Urinary bladder (tissue), 4 donors: Measurements from ENCODE around the gene TP53TG3. TPM values are rescaled to one million over a fixed set of nuclear protein-coding genes. Genes with fewer than 3 reads are reported as not detected.
"Not testable (repeated sequence)": the region's sequence is repeated elsewhere in the genome, so short reads cannot be mapped to it uniquely, and the experiment has no call there.

ENCODE experiments used
- DNase-seq: peaks from one replicate; pipeline ENCODE4 v3.0.0-alpha.2; 2015; ENCODE audit errors: extremely low spot score
- H3K27ac ChIP-seq: one replicate; pipeline ENCODE4 v1.5.1; 2013; ENCODE audit warnings: low read depth, mild to moderate bottlenecking, moderate library complexity
- H3K36me3 ChIP-seq: one replicate; pipeline ENCODE4 v1.6.1; 2013; ENCODE audit warnings: mild to moderate bottlenecking, moderate library complexity; ENCODE audit not compliant: insufficient read depth
- H3K4me1 ChIP-seq: one replicate; pipeline ENCODE4 v1.6.1; 2013; ENCODE audit warnings: mild to moderate bottlenecking, moderate library complexity; ENCODE audit not compliant: insufficient read depth
- H3K4me3 ChIP-seq: one replicate; pipeline ENCODE4 v1.5.1; 2013; ENCODE audit warnings: low read depth, low read length
- WGBS: extraction: QIAGEN DNeasy Blood & Tissue Kit; methylation state at CpG from one replicate; pipeline ENCODE4 v1.1.7; 2013; 5-methylcytosine and 5-hydroxymethylcytosine counted together
- polyA plus RNA-seq: library from polyadenylated mRNA; stranded (reverse); fragments of 200-250 nt; gene quantifications from one replicate; pipeline ENCODE4 v1.2.3, GENCODE V29; 2013
- small RNA-seq: library from RNA; depleted of rRNA; stranded (forward); fragments of <200 nt; gene quantifications from one replicate; pipeline ENCODE3, GENCODE V24; 2014
- total RNA-seq: library from RNA; depleted of rRNA; stranded (reverse); fragments of >200 nt; gene quantifications from one replicate; pipeline ENCODE4 v1.2.3, GENCODE V29; 2014
- donor health status: healthy with polysubstance abuse.
- donor health status: healthy.

TP53TG3 gene, protein sequence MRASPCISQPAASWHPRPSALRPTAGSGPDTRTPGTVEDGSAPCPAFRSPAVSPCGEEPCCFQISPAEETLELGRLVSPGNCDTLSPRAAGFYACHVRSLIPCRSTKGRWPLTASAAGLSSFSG
- total RNA-seq (not detected), polyA plus RNA-seq (not detected)

DNA sequence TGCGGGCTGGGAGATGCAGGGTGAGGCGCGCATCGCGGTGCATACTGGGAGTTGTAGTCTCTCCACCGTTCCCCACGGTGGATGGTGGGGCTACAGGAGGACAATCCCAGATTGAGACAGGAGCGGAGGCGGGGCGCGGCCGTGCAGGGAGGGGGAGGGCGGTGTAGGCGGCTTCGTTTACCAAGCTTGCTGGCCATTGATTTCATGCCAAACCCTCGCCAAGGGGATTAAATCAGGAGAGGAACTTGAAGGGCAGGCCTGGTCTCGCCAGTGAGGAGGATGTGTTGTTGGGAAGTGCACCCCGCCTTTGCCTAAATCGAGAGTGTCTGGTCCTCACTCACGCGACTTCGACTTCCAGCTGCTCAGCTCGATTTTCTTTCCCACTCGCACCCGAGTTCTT is at the start of gene TP53TG3:
TP53TG3 (minus strand) TSS at position 101 of the 400 bp plus-strand sequence; CDS start at position 33, 68 bp downstream.
- not testable (repeated sequence) for DNase-seq, H3K4me3 ChIP-seq, H3K4me1 ChIP-seq, H3K36me3 ChIP-seq, H3K27ac ChIP-seq
- WGBS, result no CpG with 5 or more reads among the region's 25 CpGs

DNA sequence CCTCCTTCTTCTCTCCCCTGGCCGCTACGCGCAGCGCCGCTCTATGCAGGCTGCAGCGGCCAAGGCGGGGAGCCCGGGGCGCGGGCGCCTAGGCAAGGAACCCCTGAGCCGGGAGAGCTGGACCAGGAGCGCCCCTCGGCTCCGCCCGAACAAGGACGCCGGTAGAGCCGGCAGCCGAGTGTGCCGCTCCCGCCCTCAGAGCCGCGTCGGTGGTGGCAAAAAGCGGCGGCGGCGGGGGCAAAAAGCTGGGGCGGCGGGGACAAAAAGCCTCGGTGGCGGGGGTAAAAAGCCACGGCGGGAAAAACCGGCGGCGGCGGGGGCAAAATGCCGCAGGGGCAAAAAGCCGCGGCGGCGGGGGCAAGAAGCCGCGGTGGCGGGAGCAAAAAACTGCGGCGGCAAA is 25.1 kb downstream of the TP53TG3 start:
- H3K36me3 ChIP-seq, DNase-seq, H3K27ac ChIP-seq, H3K4me1 ChIP-seq, H3K4me3 ChIP-seq: not testable (repeated sequence)
- 53% methylated on average over 43 of the region's 49 CpGs for WGBS

DNA sequence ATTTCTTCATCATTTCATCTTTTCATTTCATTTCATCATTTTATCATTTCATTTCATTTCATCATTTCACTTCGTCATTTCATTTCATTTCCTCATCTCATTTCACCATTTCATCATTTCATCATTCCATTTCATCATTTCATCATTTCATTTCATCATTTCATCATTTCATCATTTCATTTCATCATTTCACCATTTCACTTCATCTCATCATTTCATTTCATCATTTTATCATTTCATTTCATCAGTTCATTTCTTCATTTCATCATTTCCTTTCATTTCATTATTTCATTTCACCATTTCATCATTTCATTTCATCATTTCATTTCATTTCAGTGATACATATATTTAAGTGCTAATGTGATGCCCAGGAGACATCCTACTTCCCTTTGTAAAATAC is 28.4 kb downstream of the TP53TG3 start:
- not testable (repeated sequence) for DNase-seq, H3K27ac ChIP-seq, H3K4me1 ChIP-seq, H3K36me3 ChIP-seq, H3K4me3 ChIP-seq
- WGBS, result no CpG with 5 or more reads among the region's 1 CpG

DNA sequence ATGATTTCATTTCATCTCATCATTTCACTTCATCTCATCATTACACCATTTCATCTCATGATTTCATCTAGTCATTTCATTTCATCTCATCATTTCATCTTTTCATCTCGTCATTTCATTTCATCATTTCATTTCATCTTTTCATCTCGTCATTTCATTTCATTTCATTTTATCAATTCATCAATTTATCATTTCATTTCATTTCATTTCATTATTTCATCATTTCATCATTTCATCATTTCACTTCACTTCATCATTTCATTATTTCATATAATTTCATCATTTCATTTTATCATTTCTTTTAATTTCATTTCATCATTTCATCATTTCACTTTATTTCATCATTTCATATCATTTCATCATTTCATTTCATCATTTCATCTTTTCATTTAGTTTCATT is 29.2 kb downstream of the TP53TG3 start:
- H3K4me1 ChIP-seq, H3K4me3 ChIP-seq, H3K27ac ChIP-seq, DNase-seq, H3K36me3 ChIP-seq: not testable (repeated sequence)
- 42% methylated on average over 1 of the region's 2 CpGs for WGBS

DNA sequence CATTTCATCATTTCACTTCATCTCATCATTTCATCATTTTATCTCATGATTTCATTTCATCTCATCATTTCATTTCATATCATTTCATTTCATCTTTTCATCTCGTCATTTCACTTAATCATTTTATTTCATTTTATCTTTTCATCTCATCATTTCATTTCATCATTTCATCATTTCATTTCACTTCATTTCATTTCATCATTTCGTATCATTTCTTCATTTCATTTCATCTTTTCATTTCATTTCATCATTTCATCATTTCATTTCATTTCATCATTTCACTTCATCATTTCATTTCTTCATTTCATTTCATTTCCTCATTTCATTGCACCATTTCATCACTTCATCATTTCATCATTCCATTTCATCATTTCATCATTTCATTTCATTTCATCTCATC is 29.8 kb downstream of the TP53TG3 start:
- WGBS, result 17% methylated on average over 1 of the region's 2 CpGs
- H3K4me3 ChIP-seq, H3K27ac ChIP-seq, DNase-seq, H3K36me3 ChIP-seq, H3K4me1 ChIP-seq: not testable (repeated sequence)

DNA sequence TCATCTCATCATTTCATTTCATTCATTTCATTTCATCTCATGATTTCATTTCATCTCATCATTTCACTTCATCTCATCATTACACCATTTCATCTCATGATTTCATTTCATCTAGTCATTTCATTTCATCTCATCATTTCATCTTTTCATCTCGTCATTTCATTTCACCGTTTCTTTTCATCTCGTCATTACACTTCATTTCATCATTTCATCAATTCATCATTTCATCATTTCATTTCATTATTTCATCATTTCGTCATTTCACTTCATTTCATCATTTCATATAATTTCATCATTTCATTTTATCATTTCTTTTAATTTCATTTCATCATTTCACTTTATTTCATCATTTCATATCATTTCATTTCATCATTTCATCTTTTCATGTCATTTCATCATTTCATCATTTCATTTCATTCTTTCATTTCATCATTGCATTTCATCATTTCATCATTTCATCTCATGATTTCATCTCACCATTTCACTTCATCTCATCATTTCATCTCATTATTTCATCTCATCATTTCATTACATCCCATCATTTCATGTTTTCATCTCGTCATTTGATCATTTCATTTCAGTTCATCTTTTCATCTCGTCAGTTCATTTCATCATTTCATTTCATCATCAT is 30.6 kb downstream of the TP53TG3 start:
- 59% methylated on average over 6 of the region's 6 CpGs for WGBS
- not testable (repeated sequence) for H3K4me3 ChIP-seq, H3K4me1 ChIP-seq, DNase-seq, H3K36me3 ChIP-seq, H3K27ac ChIP-seq

DNA sequence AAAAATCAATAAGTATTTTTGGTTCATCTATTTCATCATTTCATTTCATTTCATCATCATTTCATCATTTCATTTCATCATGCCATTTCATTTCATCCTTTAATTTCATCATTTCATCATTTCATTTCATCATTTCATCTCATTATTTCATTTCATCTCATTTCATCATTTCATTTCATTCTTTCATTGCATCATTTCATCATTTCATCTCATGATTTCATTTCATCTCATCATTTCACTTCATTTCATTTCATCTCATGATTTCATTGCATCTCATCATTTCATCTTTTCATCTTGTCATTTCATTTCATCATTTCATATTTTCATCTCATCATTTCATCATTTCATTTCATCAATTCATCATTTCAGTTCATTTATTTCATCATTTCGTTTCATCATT is 31.2 kb downstream of the TP53TG3 start:
- H3K4me3 ChIP-seq, H3K4me1 ChIP-seq, H3K27ac ChIP-seq, DNase-seq, H3K36me3 ChIP-seq: not testable (repeated sequence)
- 17% methylated on average over 1 of the region's 1 CpG for WGBS

DNA sequence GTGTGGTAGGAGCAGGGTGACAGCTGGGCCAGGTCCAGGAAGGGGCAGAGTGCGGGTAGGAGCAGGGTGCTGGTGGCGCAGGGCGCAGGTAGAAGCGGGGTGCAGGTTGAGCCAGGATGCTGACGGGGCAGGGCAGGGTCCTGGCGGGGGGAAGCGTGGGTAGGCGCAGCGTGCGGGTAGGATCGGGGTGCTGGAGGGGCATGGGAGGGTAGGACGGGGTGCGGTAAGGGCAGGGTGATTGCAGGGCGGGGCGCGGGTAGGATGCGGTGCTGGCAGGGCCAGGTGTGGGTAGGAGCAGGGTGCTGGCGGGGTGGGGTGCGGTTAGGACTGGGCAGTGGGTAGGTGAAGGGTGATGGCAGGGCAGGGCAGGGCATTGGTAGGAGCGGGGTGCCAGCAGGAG is 38.4 kb downstream of the TP53TG3 start:
- not testable (repeated sequence) for H3K4me3 ChIP-seq, H3K27ac ChIP-seq, H3K4me1 ChIP-seq, DNase-seq, H3K36me3 ChIP-seq
- WGBS, result no CpG with 5 or more reads among the region's 20 CpGs

DNA sequence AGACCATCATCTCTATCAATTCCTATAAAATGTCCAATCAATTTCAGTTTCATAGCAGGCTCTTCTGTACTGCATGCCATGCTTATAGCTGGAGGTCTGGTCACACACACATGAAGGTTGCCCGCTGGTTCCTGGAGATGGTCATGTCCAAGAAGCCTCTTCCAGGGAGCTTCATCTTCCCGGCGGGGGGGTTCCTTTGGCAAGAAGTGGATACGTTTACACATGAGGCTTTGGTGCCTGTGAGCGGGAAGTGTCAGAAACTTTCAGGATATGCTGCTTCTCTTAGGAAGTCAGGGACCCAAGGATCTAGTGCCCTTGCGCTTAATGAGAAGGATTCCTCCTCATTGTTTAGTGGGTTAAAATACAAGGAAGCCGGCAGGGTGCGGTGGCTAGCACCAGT is 43.9 kb downstream of the TP53TG3 start:
- WGBS, result 86% methylated on average over 6 of the region's 8 CpGs
- H3K4me3 ChIP-seq, DNase-seq, H3K4me1 ChIP-seq, H3K36me3 ChIP-seq, H3K27ac ChIP-seq: not testable (repeated sequence)

Small RNAs within 50 kb of the gene (small RNA-seq; reads per million reads assigned to genes)
- not detected for gene AC138907.6
